Activated CD4-positive, alpha-beta memory T cell treated with anti-CD3 and anti-CD28 coated beads, Interleukin-2, amount 10 ng/mL, durations not matched to agents 7 days and 5 days (primary cell): Measurements from ENCODE around the gene CDC42. TPM values are rescaled to one million over a fixed set of nuclear protein-coding genes. Genes with fewer than 3 reads are reported as not detected.

Experiments used
- CTCF ChIA-PET: fragments of 350-600 bp; sonication (Branson Sonifier 250); formaldehyde crosslinking; loops from one replicate; lab custom pipeline; 2021; ENCODE audit warnings: antibody characterized with exemption, inconsistent platforms; lab: Charles Lee
- POLR2A ChIA-PET: fragments of 350-600 bp; sonication (Branson Sonifier 250); formaldehyde crosslinking; loops from one replicate; lab custom pipeline; 2021; ENCODE audit warnings: antibody characterized with exemption; lab: Charles Lee
- DNase-seq: peaks from one replicate; pipeline ENCODE4 v3.0.0-alpha.2; 2020
- H3K27ac Mint-ChIP-seq: one replicate; pipeline ENCODE4 v1.8.0; 2021; ENCODE audit warnings: mild to moderate bottlenecking, mixed read lengths
- H3K27me3 Mint-ChIP-seq: one replicate; pipeline ENCODE4 v1.8.0; 2021; ENCODE audit warnings: mixed read lengths
- H3K36me3 Mint-ChIP-seq: one replicate; pipeline ENCODE4 v1.8.0; 2021; ENCODE audit warnings: low read depth, mixed read lengths
- H3K4me1 Mint-ChIP-seq: one replicate; pipeline ENCODE4 v1.8.0; 2021; ENCODE audit warnings: mixed read lengths
- H3K4me3 Mint-ChIP-seq: one replicate; pipeline ENCODE4 v1.8.0; 2021; ENCODE audit warnings: mild to moderate bottlenecking, mixed read lengths
- H3K9me3 Mint-ChIP-seq: one replicate; pipeline ENCODE4 v1.8.0; 2021; ENCODE audit warnings: mixed read lengths
- total RNA-seq, 2 experiments: library from RNA; stranded (reverse); gene quantifications; one replicate each; pipeline ENCODE4 v1.2.3, GENCODE V29; 2021

Gene CDC42
- total RNA-seq, 2 experiments from 2014 or later, result 377 to 388 TPM

DNA sequence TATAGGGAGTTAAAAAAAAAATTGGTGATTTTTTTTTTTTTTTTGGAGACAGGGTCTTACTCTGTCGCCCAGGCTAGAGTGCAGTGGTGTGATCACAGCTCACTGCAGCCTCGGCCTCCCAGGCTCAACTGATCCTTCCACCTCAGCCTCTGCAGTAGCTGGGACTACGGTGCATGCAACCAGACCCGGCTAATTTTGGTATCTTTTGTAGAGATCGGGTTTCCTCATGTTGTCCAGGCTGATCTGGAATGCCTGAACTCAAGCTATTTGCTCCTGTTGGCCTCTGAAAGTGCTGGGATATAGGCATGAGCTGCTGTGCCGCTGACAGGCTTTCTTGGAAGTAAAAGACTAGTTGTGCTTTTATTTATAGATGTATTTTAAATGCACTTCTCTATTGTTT is 3.0 kb downstream of the CDC42 start:
- POLR2A ChIA-PET, result interaction anchor here (0.7 to 43.8 kb wide), 7 partner anchors 10 to 50 kb away, joined by 3 to 1616 read pairs (median 5); no protein-coding TSS in a partner anchor
- peak overlapping the region; percentile 63 for H3K4me3 Mint-ChIP-seq
- CTCF ChIA-PET, result interaction anchor here (1.0 to 8.2 kb wide), 8 partner anchors 11 to 220 kb away, joined by 3 to 112 read pairs (median 8); no protein-coding TSS in a partner anchor
- H3K4me1 Mint-ChIP-seq, result peaks cover 66% of the 10 kb centered on the region
- H3K27me3 Mint-ChIP-seq, result no peaks in the 10 kb centered on the region
- H3K36me3 Mint-ChIP-seq, result peaks cover 59% of the 10 kb centered on the region
- H3K27ac Mint-ChIP-seq, result peak overlapping the region; percentile 55
- no peaks in the 10 kb centered on the region for H3K9me3 Mint-ChIP-seq
- no peak for DNase-seq

DNA sequence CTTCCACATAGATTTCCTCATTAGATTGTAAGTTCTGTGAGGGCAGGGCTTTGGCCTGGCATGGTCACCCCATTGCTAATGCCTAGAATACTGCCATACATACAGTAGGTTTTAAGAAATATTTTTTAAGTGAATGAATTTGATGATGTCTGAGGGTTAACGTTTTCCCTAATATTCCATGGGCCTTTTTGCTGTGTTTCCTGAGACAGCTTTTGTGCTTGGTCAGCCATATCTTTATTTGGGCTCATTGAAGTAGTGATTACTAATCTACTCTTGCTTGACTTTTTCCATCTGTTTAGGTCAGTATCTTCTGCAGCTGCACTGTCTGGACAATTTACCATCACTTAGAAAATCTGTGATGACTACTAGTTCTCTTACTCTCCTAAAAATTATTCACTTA is 3.5 kb downstream of the CDC42 start:
- peak overlapping the region; percentile 63 for H3K4me3 Mint-ChIP-seq
- H3K36me3 Mint-ChIP-seq, result peaks cover 62% of the 10 kb centered on the region
- no peak for DNase-seq
- CTCF ChIA-PET, result interaction anchor here (1.6 to 8.2 kb wide), 4 partner anchors 10 to 33 kb away, joined by 3 to 112 read pairs (median 40); no protein-coding TSS in a partner anchor
- H3K27ac Mint-ChIP-seq, result peak overlapping the region; percentile 4
- POLR2A ChIA-PET, result interaction anchor here (1.3 to 43.8 kb wide), 5 partner anchors 10 to 49 kb away, joined by 5 to 1616 read pairs (median 8); no protein-coding TSS in a partner anchor
- H3K27me3 Mint-ChIP-seq, result no peaks in the 10 kb centered on the region
- H3K4me1 Mint-ChIP-seq, result peaks cover 70% of the 10 kb centered on the region
- no peaks in the 10 kb centered on the region for H3K9me3 Mint-ChIP-seq

DNA sequence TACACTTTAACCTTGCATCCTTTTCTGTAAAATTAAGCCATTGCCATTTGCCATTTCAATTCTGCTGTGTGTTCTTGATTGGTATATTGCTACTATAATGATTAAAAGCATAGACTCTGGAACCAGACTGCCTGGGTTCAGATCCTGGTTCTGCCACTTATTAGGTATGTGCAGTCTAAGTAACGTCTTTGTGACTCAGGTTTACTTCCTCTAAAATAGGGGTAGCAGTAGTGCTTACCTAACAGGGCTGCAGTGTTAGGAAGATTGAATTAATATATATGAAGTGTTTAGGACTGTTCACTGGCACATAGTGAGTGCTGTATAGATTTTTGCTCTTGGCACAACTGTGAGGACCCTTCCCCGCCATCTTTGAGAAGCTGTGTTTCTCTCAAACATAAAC is 4.4 kb downstream of the CDC42 start:
- no peak for DNase-seq
- H3K9me3 Mint-ChIP-seq, result no peaks in the 10 kb centered on the region
- H3K27ac Mint-ChIP-seq, result peak overlapping the region; percentile 60
- no peaks in the 10 kb centered on the region for H3K27me3 Mint-ChIP-seq
- peaks cover 63% of the 10 kb centered on the region for H3K4me1 Mint-ChIP-seq
- peak overlapping the region; percentile 46 for H3K4me3 Mint-ChIP-seq
- H3K36me3 Mint-ChIP-seq, result peaks cover 62% of the 10 kb centered on the region
- CTCF ChIA-PET, result interaction anchor here (2.6 kb wide), 1 partner anchor 32 kb away, joined by 9 read pairs; no protein-coding TSS in a partner anchor
- POLR2A ChIA-PET, result interaction anchor here (43.8 kb wide), 1 partner anchor 24 kb away, joined by 1616 read pairs; no protein-coding TSS in a partner anchor

DNA sequence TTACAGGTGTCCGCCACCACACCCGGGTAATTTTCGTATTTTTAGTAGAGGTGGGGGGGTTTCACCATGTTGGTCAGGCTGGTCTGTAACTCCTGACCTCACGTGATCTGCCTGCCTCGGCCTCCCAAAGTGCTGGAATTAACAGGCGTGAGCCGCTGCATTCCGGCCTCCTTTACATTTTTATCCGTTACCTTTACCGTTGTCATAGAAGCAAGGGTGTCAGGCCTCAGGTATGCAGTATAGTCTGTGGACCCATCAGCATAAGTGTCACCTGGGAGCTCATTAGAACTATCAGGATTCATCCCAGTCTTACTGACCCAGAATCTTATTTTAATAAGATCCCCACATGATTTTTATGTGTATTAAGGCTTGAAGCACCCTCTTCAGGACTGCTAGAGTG is 5.4 kb downstream of the CDC42 start:
- peaks cover 65% of the 10 kb centered on the region for H3K36me3 Mint-ChIP-seq
- no peaks in the 10 kb centered on the region for H3K9me3 Mint-ChIP-seq
- ChIA-PET CTCF (interaction anchor here (1.5 to 2.6 kb wide), 2 partner anchors 18 to 33 kb away, joined by 4 to 9 read pairs; no protein-coding TSS in a partner anchor), POLR2A (interaction anchor here (43.8 kb wide), 1 partner anchor 25 kb away, joined by 1616 read pairs; no protein-coding TSS in a partner anchor)
- no peak overlapping the region for H3K4me3 Mint-ChIP-seq
- H3K27ac Mint-ChIP-seq, result no peak overlapping the region
- H3K4me1 Mint-ChIP-seq, result peaks cover 65% of the 10 kb centered on the region
- no peak for DNase-seq
- no peaks in the 10 kb centered on the region for H3K27me3 Mint-ChIP-seq

DNA sequence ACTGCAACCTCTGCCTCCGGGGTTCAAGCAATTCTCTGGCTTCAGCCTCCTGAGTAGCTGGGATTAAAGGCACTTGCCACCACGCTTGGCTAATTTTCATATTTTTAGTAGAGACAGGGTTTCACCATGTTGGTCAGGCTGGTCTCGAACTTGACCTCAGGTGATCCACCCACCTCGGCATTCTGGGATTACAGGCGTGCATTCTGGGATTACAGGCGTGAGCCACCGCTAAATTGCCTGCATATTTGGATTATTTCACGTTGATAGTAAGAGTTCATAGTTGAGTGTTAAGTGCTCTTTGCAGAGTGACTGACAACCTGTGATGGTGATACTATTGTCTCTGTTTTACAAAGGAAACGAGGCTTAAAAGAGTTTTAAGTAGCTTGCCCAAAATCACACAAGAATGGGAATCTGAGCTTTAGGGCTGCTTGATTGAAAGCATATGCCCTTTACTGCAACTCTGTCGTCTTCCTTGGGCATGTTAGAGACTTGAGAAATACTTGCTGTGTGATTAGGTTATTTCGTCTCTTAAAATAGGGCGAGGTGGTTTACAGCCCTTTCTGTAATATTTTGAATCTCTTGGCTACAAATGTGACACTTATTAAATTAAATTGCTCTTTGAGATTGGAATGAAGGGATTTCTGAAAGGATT is 12.4 kb downstream of the CDC42 start:
- POLR2A ChIA-PET, result interaction anchor here (0.7 to 43.8 kb wide), 6 partner anchors 9 to 32 kb away, joined by 3 to 1616 read pairs (median 11); partner anchors contain the start of gene CDC42

DNA sequence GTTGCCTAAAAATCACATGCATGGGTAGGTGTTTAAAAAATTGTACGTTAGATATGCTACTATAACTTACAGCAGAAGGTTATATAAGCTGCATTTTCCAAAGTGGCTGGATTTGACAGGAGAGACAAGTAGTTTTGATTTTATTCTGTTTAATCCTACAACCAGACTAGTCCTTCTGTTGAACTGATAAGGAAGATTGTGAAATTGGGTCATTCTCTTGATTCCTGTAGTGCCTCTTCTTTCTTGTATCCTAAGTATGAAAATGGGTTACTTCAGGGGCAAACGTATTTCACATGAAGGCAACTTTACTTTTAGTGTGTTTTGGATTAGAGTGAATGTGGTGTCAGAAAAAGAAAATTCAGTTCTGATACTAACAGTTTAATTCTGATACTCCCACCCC is 19.0 kb downstream of the CDC42 start:
- no peak for DNase-seq
- H3K9me3 Mint-ChIP-seq, result no peaks in the 10 kb centered on the region
- H3K4me1 Mint-ChIP-seq, result peaks cover 71% of the 10 kb centered on the region
- no peak overlapping the region for H3K4me3 Mint-ChIP-seq
- POLR2A ChIA-PET, result interaction anchor here (0.5 to 43.8 kb wide), 5 partner anchors 9 to 38 kb away, joined by 4 to 1616 read pairs (median 8); partner anchors contain the start of gene CDC42
- H3K27me3 Mint-ChIP-seq, result no peaks in the 10 kb centered on the region
- CTCF ChIA-PET, result no interaction called here
- no peak overlapping the region for H3K27ac Mint-ChIP-seq
- H3K36me3 Mint-ChIP-seq, result peaks cover 70% of the 10 kb centered on the region

More for the DNA sequence above, 12.4 kb downstream of the CDC42 start:
- no peak for DNase-seq
- H3K36me3 Mint-ChIP-seq, result peaks cover 68% of the 10 kb centered on the region
- no peaks in the 10 kb centered on the region for H3K27me3 Mint-ChIP-seq
- CTCF ChIA-PET, result interaction anchor here (0.6 kb wide), 1 partner anchor 78 kb away, joined by 3 read pairs; no protein-coding TSS in a partner anchor
- H3K27ac Mint-ChIP-seq, result no peak overlapping the region
- peaks cover 75% of the 10 kb centered on the region for H3K4me1 Mint-ChIP-seq
- no peaks in the 10 kb centered on the region for H3K9me3 Mint-ChIP-seq
- no peak overlapping the region for H3K4me3 Mint-ChIP-seq

DNA sequence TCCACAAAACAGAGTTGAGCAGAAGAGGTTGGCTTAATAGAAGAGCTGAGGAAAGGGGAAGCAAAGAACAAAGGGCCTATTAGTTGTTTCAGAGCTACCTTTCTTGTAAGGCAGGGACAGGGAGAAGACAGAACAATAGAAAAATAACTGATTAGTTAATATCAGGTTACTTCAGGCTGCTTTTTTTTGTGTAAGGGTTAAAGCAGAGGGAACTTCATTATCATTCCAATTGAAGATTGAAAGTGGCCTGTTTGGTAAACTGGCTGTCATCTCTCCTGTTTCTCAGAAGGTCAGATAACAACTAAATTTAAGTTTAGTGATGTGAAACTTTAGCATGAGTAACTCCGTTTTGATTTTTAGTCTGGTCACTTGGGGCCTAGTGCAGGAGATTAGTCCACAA is 22.3 kb downstream of the CDC42 start:
- no peaks in the 10 kb centered on the region for H3K9me3 Mint-ChIP-seq
- CTCF ChIA-PET, result no interaction called here
- H3K4me3 Mint-ChIP-seq, result no peak overlapping the region
- H3K36me3 Mint-ChIP-seq, result peaks cover 77% of the 10 kb centered on the region
- peak overlapping the region; percentile 27 for H3K27ac Mint-ChIP-seq
- POLR2A ChIA-PET, result interaction anchor here (43.8 kb wide), 1 partner anchor 42 kb away, joined by 1616 read pairs; no protein-coding TSS in a partner anchor
- no peaks in the 10 kb centered on the region for H3K27me3 Mint-ChIP-seq
- no peak for DNase-seq
- peaks cover 74% of the 10 kb centered on the region for H3K4me1 Mint-ChIP-seq

DNA sequence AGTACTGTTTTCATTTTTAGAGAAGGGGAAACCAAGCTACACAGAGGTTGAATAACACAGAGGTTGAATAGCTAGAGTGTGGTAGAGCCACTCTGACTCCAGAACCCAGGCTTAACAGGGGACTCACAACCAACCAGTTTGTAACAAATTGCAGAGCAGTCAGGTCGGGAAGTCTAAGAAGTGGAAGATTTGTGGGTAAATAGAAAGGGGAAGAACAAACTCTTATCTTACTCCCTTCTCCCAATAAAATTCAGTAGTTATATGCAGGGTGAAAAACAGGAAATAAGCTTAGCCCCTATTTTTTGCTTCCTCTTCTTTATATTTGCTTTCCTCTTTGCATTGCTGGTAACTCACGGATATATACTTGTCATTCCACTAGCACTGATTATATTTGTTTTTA is 23.2 kb downstream of the CDC42 start:
- Mint-ChIP-seq H3K27ac (peak overlapping the region; percentile 48), H3K27me3 (no peaks in the 10 kb centered on the region), H3K9me3 (no peaks in the 10 kb centered on the region), H3K4me1 (peaks cover 76% of the 10 kb centered on the region), H3K4me3 (no peak overlapping the region), H3K36me3 (peaks cover 78% of the 10 kb centered on the region)
- ChIA-PET CTCF (no interaction called here), POLR2A (interaction anchor here (0.9 to 43.8 kb wide), 3 partner anchors 9 to 43 kb away, joined by 3 to 1616 read pairs (median 5); no protein-coding TSS in a partner anchor)
- DNase-seq, result no peak

DNA sequence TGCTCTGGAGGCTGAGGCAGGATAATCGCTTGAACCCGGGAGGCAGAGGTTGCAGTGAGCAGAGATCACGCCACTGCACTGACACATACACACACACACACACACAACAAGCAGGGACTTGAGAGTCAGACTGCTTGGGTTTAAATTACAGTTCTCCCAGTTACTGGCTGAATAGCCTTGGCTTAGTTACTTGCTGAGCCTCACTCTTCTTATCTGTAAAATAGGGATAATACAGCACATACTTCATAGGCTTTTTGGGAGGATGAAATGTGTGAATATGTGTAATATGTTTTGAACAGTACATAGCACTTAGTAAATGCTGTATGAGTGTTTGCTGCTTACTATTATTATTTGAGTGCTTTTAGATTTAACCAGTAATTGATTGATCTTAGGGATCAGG is 23.8 kb downstream of the CDC42 start:
- Mint-ChIP-seq H3K4me1 (peaks cover 77% of the 10 kb centered on the region), H3K27me3 (no peaks in the 10 kb centered on the region), H3K4me3 (no peak overlapping the region), H3K36me3 (peaks cover 79% of the 10 kb centered on the region), H3K27ac (peak overlapping the region; percentile 48), H3K9me3 (no peaks in the 10 kb centered on the region)
- DNase-seq, result no peak
- ChIA-PET POLR2A (interaction anchor here (0.9 to 43.8 kb wide), 3 partner anchors 10 to 43 kb away, joined by 5 to 1616 read pairs (median 14); no protein-coding TSS in a partner anchor), CTCF (no interaction called here)

DNA sequence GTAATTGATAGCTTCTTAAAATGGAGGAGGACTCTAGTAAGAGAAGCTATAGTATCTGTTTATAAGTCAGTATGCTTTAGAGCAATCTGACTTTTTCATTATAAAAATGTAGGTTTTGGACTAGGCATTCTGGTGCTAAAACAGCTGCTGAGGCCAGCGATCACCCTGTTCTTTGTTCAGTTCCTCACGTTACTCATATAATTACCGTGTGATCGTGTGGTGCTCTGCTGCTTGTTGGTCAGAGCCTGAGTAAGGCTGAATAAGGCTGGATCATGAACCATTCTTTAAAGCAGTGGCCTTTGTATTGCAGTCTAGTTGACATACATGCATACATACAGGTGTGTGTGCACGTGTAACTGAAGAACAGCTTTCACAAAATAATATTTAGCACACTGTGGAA is 25.2 kb downstream of the CDC42 start:
- Mint-ChIP-seq H3K9me3 (no peaks in the 10 kb centered on the region), H3K36me3 (peaks cover 77% of the 10 kb centered on the region), H3K4me1 (peaks cover 76% of the 10 kb centered on the region), H3K4me3 (no peak overlapping the region), H3K27ac (no peak overlapping the region), H3K27me3 (no peaks in the 10 kb centered on the region)
- POLR2A ChIA-PET, result interaction anchor here (0.7 to 3.9 kb wide), 3 partner anchors 11 to 37 kb away, joined by 3 to 14 read pairs (median 4); partner anchors contain the start of gene CDC42
- no peak for DNase-seq
- CTCF ChIA-PET, result no interaction called here

DNA sequence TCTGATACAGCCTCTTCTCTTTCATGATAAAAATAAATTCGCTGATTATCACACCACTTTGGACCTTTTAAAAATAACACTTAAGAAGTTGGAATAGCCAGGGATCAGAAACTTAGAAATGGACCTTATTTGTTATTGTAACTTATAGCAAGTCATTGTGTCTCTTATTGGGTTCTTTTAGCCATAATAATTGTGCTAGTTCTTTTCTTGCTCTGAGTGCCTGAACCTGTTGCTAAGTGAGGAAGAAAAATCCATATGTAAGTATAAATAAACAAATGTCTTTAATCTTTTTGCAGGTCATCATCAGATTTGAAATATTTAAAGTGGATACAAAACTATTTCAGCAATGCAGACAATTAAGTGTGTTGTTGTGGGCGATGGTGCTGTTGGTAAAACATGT is 25.6 kb downstream of the CDC42 start:
- ChIA-PET CTCF (no interaction called here), POLR2A (interaction anchor here (1.4 to 3.9 kb wide), 2 partner anchors 11 to 38 kb away, joined by 4 to 14 read pairs; no protein-coding TSS in a partner anchor)
- Mint-ChIP-seq H3K4me3 (no peak overlapping the region), H3K27me3 (no peaks in the 10 kb centered on the region), H3K4me1 (peaks cover 74% of the 10 kb centered on the region), H3K36me3 (peaks cover 75% of the 10 kb centered on the region), H3K9me3 (no peaks in the 10 kb centered on the region), H3K27ac (no peak overlapping the region)
- no peak for DNase-seq

DNA sequence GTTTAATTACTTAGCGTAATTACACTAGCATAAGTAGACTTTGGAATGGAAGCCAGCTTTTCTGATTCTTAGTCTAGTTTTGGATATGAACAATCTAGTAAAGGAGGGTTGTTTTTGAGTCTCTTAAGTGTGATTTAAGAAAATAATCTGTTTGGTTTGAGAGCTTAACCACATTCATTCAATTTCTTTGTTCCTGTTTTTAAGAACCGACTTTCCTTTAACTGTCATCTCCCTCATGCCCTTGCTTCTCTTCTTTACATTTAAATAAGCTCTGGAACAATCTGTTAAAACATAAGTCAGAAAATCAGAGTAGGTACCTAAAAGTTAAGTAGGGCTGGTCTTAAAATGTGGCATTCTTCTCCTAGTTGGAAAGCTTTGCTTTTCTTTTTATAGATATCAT is 27.7 kb downstream of the CDC42 start:
- ChIA-PET CTCF (no interaction called here), POLR2A (interaction anchor here (0.7 to 3.9 kb wide), 7 partner anchors 8 to 55 kb away, joined by 3 to 14 read pairs (median 9); partner anchors contain the start of gene CDC42)
- DNase-seq, result no peak
- H3K9me3 Mint-ChIP-seq, result no peaks in the 10 kb centered on the region
- H3K4me1 Mint-ChIP-seq, result peaks cover 73% of the 10 kb centered on the region
- no peaks in the 10 kb centered on the region for H3K27me3 Mint-ChIP-seq
- H3K27ac Mint-ChIP-seq, result no peak overlapping the region
- peaks cover 80% of the 10 kb centered on the region for H3K36me3 Mint-ChIP-seq
- H3K4me3 Mint-ChIP-seq, result no peak overlapping the region

DNA sequence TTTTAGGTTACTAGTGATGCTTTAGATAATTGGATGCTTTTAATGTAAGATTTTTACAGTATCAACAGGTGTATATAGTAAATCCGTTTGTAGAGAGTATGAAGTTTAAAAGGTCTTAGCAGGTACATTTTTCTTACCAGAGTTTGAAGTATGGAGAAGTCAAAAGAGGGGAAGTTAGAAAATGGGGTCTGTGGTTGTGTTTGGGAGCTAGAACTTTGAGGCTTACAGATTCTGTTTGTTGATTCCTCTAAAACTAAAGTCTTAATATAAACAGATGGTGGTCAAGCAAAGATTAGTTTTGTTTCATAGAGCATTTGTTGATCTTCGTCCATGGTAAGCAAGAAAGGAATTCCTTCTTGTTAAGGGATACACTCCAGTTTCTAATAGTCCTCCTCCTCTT is 35.8 kb downstream of the CDC42 start:
- Mint-ChIP-seq H3K27me3 (no peaks in the 10 kb centered on the region), H3K9me3 (no peaks in the 10 kb centered on the region), H3K4me3 (no peak overlapping the region), H3K27ac (peak overlapping the region; percentile 79), H3K36me3 (peaks cover 87% of the 10 kb centered on the region), H3K4me1 (peaks cover 88% of the 10 kb centered on the region)
- no peak for DNase-seq
- CTCF ChIA-PET, result no interaction called here
- POLR2A ChIA-PET, result interaction anchor here (0.8 to 3.2 kb wide), 4 partner anchors 8 to 35 kb away, joined by 3 to 37 read pairs (median 4); partner anchors contain the start of gene CDC42
